Measurements from ENCODE around the gene KRT10. TPM values are rescaled to one million over a fixed set of nuclear protein-coding genes. Genes with fewer than 3 reads are reported as not detected.

KRT10 gene
- total RNA-seq, 3 donors from 2014 or later = 24.5 to 33.1 (median 26.4) TPM

GRCh38 chr17:40778461-40778860 lies 44.0 kb downstream of the KRT10 start:
- Histone ChIP-seq H3K4me3 (no peak overlapping the region), H3K4me1 (ENCODE audit: low read depth) (no peaks in the 10 kb centered on the region), H3K9me3 (no peaks in the 10 kb centered on the region), H3K36me3 (ENCODE audit: low read depth) (no peaks in the 10 kb centered on the region)
- DNase-seq = no peak
- no peak for ATAC-seq
- intact Hi-C loops (cut with DNase I, micrococcal nuclease) = no loop called here
- TF ChIP-seq CTCF (IDR thresholded peaks at IDR 0.05) = no peak

- no peak for TF ChIP-seq CTCF (IDR thresholded peaks at IDR 0.05)
- Histone ChIP-seq H3K4me3 (no peak overlapping the region), H3K9me3 (no peaks in the 10 kb centered on the region), H3K36me3 (ENCODE audit: low read depth) (no peaks in the 10 kb centered on the region), H3K4me1 (ENCODE audit: low read depth) (no peaks in the 10 kb centered on the region)
- DNase-seq (no peak), ATAC-seq (no peak)
- intact Hi-C loops (cut with DNase I, micrococcal nuclease) = no loop called here
Observed at GRCh38 chr17:40777971-40778370, 44.4 kb downstream of the KRT10 start.

GRCh38 chr17:40777459-40777858 lies 45.0 kb downstream of the KRT10 start:
- ATAC-seq (no peak), DNase-seq (no peak)
- TF ChIP-seq CTCF (IDR thresholded peaks at IDR 0.05) = no peak
- Histone ChIP-seq H3K36me3 (ENCODE audit: low read depth) (no peaks in the 10 kb centered on the region), H3K4me1 (ENCODE audit: low read depth) (no peaks in the 10 kb centered on the region), H3K4me3 (no peak overlapping the region), H3K9me3 (no peaks in the 10 kb centered on the region)
- intact Hi-C loops (cut with DNase I, micrococcal nuclease) = no loop called here

GRCh38 chr17:40775945-40776344 lies 46.5 kb downstream of the KRT10 start:
- no peak for DNase-seq
- no peak for TF ChIP-seq CTCF (IDR thresholded peaks at IDR 0.05)
- H3K36me3 ChIP-seq (ENCODE audit: low read depth) = no peaks in the 10 kb centered on the region

GRCh38 chr17:40772101-40772500 lies 50.3 kb downstream of the KRT10 start, which contains the start of gene KRT26:
TSS of gene KRT26 (minus strand) at chr17:40772201. CDS start at chr17:40772113, 88 bp downstream.
- H3K36me3 ChIP-seq (ENCODE audit: low read depth) = no peaks in the 10 kb centered on the region
- no peaks in the 10 kb centered on the region for H3K4me1 ChIP-seq (ENCODE audit: low read depth)
- TF ChIP-seq CTCF (IDR thresholded peaks at IDR 0.05) = no peak
- ATAC-seq (no peak), DNase-seq (no peak)
- intact Hi-C loops (cut with DNase I, micrococcal nuclease) = no loop called here
- no peaks in the 10 kb centered on the region for H3K9me3 ChIP-seq
- H3K4me3 ChIP-seq = no peak within 1 kb of the TSS

More at GRCh38 chr17:40775945-40776344, 46.5 kb downstream of the KRT10 start:
- Histone ChIP-seq H3K9me3 (no peaks in the 10 kb centered on the region), H3K4me3 (no peak overlapping the region), H3K4me1 (ENCODE audit: low read depth) (no peaks in the 10 kb centered on the region)
- no peak for ATAC-seq
- intact Hi-C loops (cut with DNase I, micrococcal nuclease) = no loop called here

Other genes starting within 250 kb of the KRT10 start
- 10 to 100 TPM; 72.0 to 93.8 (median 87.9) TPM for gene SMARCE1, start 174.8 kb downstream of the KRT10 start, total RNA-seq
- 1 to 10 TPM in 1 of 3 donors, under 1 TPM in 1, not detected in 1; 0.43 to 1.0 TPM for gene KRT222, start 157.4 kb downstream of the KRT10 start, total RNA-seq
- gene KRT24, start 118.9 kb downstream of the KRT10 start, total RNA-seq = 1 to 10 TPM; 2.0 to 4.2 (median 2.4) TPM
- not detected for gene KRT25, start 67.3 kb downstream of the KRT10 start, total RNA-seq
- gene KRT26, start 50.4 kb downstream of the KRT10 start, total RNA-seq = not detected
- gene KRT27, start 40.1 kb downstream of the KRT10 start, total RNA-seq = not detected
- not detected for gene KRT28, start 22.7 kb downstream of the KRT10 start, total RNA-seq
- 1 to 10 TPM in 2 of 3 donors, under 1 TPM in 1; 0.80 to 6.0 (median 2.5) TPM for gene KRT12, start 44.6 kb upstream of the KRT10 start, total RNA-seq
- 1,000 to 10,000 TPM in 2 of 3 donors, 100 to 1,000 TPM in 1; 553 to 1,810 (median 1,312) TPM for gene KRT20, start 62.6 kb upstream of the KRT10 start, total RNA-seq
- gene KRT23, start 115.0 kb upstream of the KRT10 start, total RNA-seq = under 1 TPM in 1 of 3 donors, not detected in 2; 0.53 TPM
- gene KRT39, start 144.3 kb upstream of the KRT10 start, total RNA-seq = under 1 TPM in 1 of 3 donors, not detected in 2; 0.52 TPM
- under 1 TPM in 1 of 3 donors, not detected in 2; 0.22 TPM for gene KRT40, start 161.7 kb upstream of the KRT10 start, total RNA-seq
- gene KRTAP3-3, start 171.6 kb upstream of the KRT10 start, total RNA-seq = not detected
- gene KRTAP3-2, start 177.3 kb upstream of the KRT10 start, total RNA-seq = not detected
- gene KRTAP3-1, start 186.5 kb upstream of the KRT10 start, total RNA-seq = not detected
- not detected for gene KRTAP1-5, start 204.6 kb upstream of the KRT10 start, total RNA-seq
- gene KRTAP1-4, start 207.6 kb upstream of the KRT10 start, total RNA-seq = not detected
- gene KRTAP1-3, start 212.3 kb upstream of the KRT10 start, total RNA-seq = not detected
- gene KRTAP1-1, start 218.8 kb upstream of the KRT10 start, total RNA-seq = not detected
- gene KRTAP2-1, start 224.7 kb upstream of the KRT10 start, total RNA-seq = not detected
- not detected for gene KRTAP2-2, start 232.6 kb upstream of the KRT10 start, total RNA-seq
- not detected for gene KRTAP2-3, start 237.5 kb upstream of the KRT10 start, total RNA-seq
- gene KRTAP2-4, start 243.3 kb upstream of the KRT10 start, total RNA-seq = not detected